Neural progenitor cell (in vitro differentiated cells): ENCODE results near the gene CIDEA. TPM values are rescaled to one million over a fixed set of nuclear protein-coding genes. Genes with fewer than 3 reads are reported as not detected.

Experiments
- DNase-seq: peaks from one replicate; pipeline ENCODE4 v3.0.0-alpha.2; 2016; ENCODE audit warnings: low spot score
- H2AFZ ChIP-seq: fragments of 200-600 bp; sonication (generic); replicated peaks from 2 replicates; pipeline ENCODE4 v1.6.1; 2016; ENCODE audit warnings: antibody characterized with exemption
- H3F3A ChIP-seq: fragments of 200-600 bp; sonication (generic); 2 replicates; pipeline ENCODE4 v1.6.1; 2016; ENCODE audit warnings: antibody characterized with exemption, low read depth
- H3K27ac ChIP-seq: fragments of 200-600 bp; sonication (generic); 2 replicates; pipeline ENCODE4 v1.5.1; 2016; ENCODE audit warnings: mild to moderate bottlenecking
- H3K27me3 ChIP-seq: fragments of 200-600 bp; sonication (generic); 2 replicates; pipeline ENCODE4 v1.6.1; 2016; ENCODE audit warnings: mild to moderate bottlenecking, moderate library complexity
- H3K36me3 ChIP-seq: fragments of 200-600 bp; sonication (generic); 2 replicates; pipeline ENCODE4 v1.5.1; 2016
- H3K4me1 ChIP-seq: fragments of 200-600 bp; sonication (generic); 2 replicates; pipeline ENCODE4 v1.6.1; 2016; ENCODE audit warnings: mixed run types
- H3K4me2 ChIP-seq: fragments of 200-600 bp; sonication (generic); 2 replicates; pipeline ENCODE4 v1.6.1; 2016
- H3K4me3 ChIP-seq: fragments of 200-600 bp; sonication (generic); 2 replicates; pipeline ENCODE4 v1.5.1; 2016
- H3K79me2 ChIP-seq: fragments of 200-600 bp; sonication (generic); 2 replicates; pipeline ENCODE4 v1.6.1; 2016; ENCODE audit warnings: low read depth
- H3K9ac ChIP-seq: fragments of 200-600 bp; sonication (generic); 2 replicates; pipeline ENCODE4 v1.6.1; 2016
- H3K9me3 ChIP-seq: fragments of 200-600 bp; sonication (generic); 2 replicates; pipeline ENCODE4 v1.5.1; 2016; ENCODE audit warnings: low read depth
- H4K20me1 ChIP-seq: fragments of 200-600 bp; sonication (generic); 2 replicates; pipeline ENCODE4 v1.6.1; 2016; ENCODE audit warnings: low read depth
- H3K27ac Mint-ChIP-seq: 3 replicates; pipeline ENCODE4 v1.8.0; 2021; ENCODE audit warnings: mixed read lengths
- H3K27me3 Mint-ChIP-seq: 2 replicates; pipeline ENCODE4 v1.8.0; 2022; ENCODE audit warnings: low read depth, mild to moderate bottlenecking, inconsistent platforms, moderate library complexity, mixed read lengths; ENCODE audit not compliant: insufficient read depth
- H3K36me3 Mint-ChIP-seq: 3 replicates; pipeline ENCODE4 v1.8.0; 2021; ENCODE audit warnings: mixed read lengths
- H3K4me1 Mint-ChIP-seq: 3 replicates; pipeline ENCODE4 v1.8.0; 2021; ENCODE audit warnings: mixed read lengths
- H3K4me3 Mint-ChIP-seq: 3 replicates; pipeline ENCODE4 v1.8.0; 2021; ENCODE audit warnings: mild to moderate bottlenecking, moderate library complexity, mixed read lengths
- H3K9me3 Mint-ChIP-seq: 3 replicates; pipeline ENCODE4 v1.8.0; 2020; ENCODE audit warnings: mixed read lengths
- CTCF ChIP-seq: fragments of 200-600 bp; sonication (generic); IDR thresholded peaks from 2 replicates; pipeline ENCODE4 v1.5.1; 2017; ENCODE audit warnings: antibody characterized with exemption, mild to moderate bottlenecking
- EZH2 ChIP-seq: fragments of 200-600 bp; sonication (generic); IDR thresholded peaks from 2 replicates; pipeline ENCODE4 v1.6.1; 2017; ENCODE audit warnings: antibody characterized with exemption, mild to moderate bottlenecking, moderate library complexity
- EZH2phosphoT487 ChIP-seq: fragments of 200-600 bp; sonication (generic); IDR thresholded peaks from 2 replicates; pipeline ENCODE4 v1.6.1; 2017; ENCODE audit warnings: antibody characterized with exemption
- total RNA-seq: library from RNA; depleted of rRNA; stranded (reverse); fragments of >200 nt; gene quantifications from 2 replicates; pipeline ENCODE4 v1.2.3, GENCODE V29; 2015; ENCODE audit warnings: low replicate concordance

Gene CIDEA
- total RNA-seq, 1 donor from 2014 or later, result not detected

DNA sequence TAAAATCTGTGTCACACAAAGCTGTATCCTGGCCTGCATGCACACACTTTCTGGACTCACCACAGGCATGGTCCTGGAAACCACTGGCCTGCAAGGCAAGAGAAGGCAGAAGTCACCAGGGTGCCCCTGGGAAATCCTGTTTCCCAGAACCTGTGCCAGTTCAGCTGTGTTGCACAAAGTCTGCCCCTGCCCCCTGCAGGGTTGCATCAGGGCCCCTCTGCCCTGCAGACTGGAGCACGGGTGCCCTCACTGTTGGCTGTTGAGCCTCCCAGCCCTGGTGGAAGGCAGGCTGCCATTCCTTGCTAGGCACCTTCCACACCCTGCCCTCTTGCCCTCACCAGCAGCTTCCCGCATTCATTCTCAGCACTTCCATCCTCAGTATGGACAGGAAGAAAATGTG is 35.9 kb downstream of the CIDEA start:
- no peak overlapping the region for H2AFZ ChIP-seq
- H4K20me1 ChIP-seq, result no peaks in the 10 kb centered on the region
- Mint-ChIP-seq H3K9me3 (no peaks in the 10 kb centered on the region), H3K4me1 (peaks cover 22% of the 10 kb centered on the region), H3K36me3 (no peaks in the 10 kb centered on the region), H3K27ac (no peak overlapping the region), H3K4me3 (no peak overlapping the region), H3K27me3 (peaks cover 37% of the 10 kb centered on the region)
- no peaks in the 10 kb centered on the region for H3K79me2 ChIP-seq
- H3F3A ChIP-seq, result peaks cover 10% of the 10 kb centered on the region
- TF ChIP-seq EZH2phosphoT487, result no peak
- H3K27me3 ChIP-seq, result peaks cover 51% of the 10 kb centered on the region
- DNase-seq, result no peak
- no peak overlapping the region for H3K4me2 ChIP-seq
- H3K9me3 ChIP-seq, result no peaks in the 10 kb centered on the region
- H3K9ac ChIP-seq, result no peak overlapping the region
- H3K27ac ChIP-seq, result no peak overlapping the region
- H3K4me1 ChIP-seq, result peaks cover 14% of the 10 kb centered on the region
- H3K4me3 ChIP-seq, result no peak overlapping the region
- H3K36me3 ChIP-seq, result no peaks in the 10 kb centered on the region

DNA sequence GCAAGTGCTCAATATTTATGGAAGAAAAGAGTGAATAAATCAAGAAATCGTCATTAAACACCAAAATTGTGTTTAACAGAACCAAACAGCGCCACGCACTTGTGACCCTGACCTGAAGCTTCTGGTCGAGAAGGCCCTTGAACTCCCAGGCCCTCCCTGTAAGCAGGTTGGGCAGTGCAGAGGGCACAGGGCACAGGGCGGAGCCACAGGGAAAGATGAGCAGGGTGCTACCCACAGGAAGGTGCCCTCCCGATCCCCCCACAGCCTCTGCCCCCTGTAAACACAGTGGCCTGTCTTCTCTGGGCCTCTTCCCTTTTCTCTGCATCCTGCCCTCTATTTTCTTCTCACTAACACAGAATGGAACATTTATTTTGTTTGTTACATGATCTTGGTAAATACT is 37.0 kb downstream of the CIDEA start:
- H3K36me3 ChIP-seq, result no peaks in the 10 kb centered on the region
- H3K9ac ChIP-seq, result no peak overlapping the region
- peaks cover 22% of the 10 kb centered on the region for H3K4me1 Mint-ChIP-seq
- H3K27ac ChIP-seq, result no peak overlapping the region
- H3K9me3 Mint-ChIP-seq, result no peaks in the 10 kb centered on the region
- no peak overlapping the region for H2AFZ ChIP-seq
- DNase-seq, result no peak
- peaks cover 41% of the 10 kb centered on the region for H3K27me3 ChIP-seq
- peaks cover 10% of the 10 kb centered on the region for H3F3A ChIP-seq
- no peak for TF ChIP-seq EZH2
- TF ChIP-seq CTCF, result no peak
- no peak for TF ChIP-seq EZH2phosphoT487
- H3K4me1 ChIP-seq, result peaks cover 14% of the 10 kb centered on the region
- no peaks in the 10 kb centered on the region for H3K9me3 ChIP-seq
- H3K4me3 ChIP-seq, result no peak overlapping the region
- peaks cover 33% of the 10 kb centered on the region for H3K27me3 Mint-ChIP-seq
- no peaks in the 10 kb centered on the region for H3K36me3 Mint-ChIP-seq
- no peaks in the 10 kb centered on the region for H4K20me1 ChIP-seq
- H3K79me2 ChIP-seq, result no peaks in the 10 kb centered on the region
- no peak overlapping the region for H3K4me2 ChIP-seq
- H3K4me3 Mint-ChIP-seq, result no peak overlapping the region
- no peak overlapping the region for H3K27ac Mint-ChIP-seq

DNA sequence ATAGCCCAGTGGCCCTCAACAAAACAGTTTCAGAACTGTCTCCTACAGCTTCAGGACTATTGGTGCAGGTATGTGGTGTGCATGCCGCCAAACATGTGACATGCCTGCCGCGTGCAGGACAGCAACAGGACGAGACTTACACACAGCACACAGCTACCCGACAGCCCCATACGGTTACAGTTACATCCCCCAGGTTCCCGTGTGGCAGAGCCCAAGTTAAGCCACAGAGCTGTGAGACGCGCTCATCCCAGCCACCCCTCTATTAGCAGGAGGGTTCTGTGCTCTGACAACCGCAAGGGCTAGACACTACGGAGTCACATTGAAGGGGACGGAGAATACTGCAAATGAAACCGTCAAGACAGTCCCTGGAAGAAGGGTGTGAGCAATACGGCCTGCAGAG is 37.5 kb downstream of the CIDEA start:
- TF ChIP-seq EZH2 (no peak), CTCF (no peak), EZH2phosphoT487 (no peak)
- no peak overlapping the region for H2AFZ ChIP-seq
- H3K27ac ChIP-seq, result no peak overlapping the region
- H3K4me3 ChIP-seq, result no peak overlapping the region
- Mint-ChIP-seq H3K4me3 (no peak overlapping the region), H3K36me3 (no peaks in the 10 kb centered on the region), H3K9me3 (no peaks in the 10 kb centered on the region), H3K27me3 (peaks cover 28% of the 10 kb centered on the region), H3K27ac (peak overlapping the region; percentile 2), H3K4me1 (peaks cover 22% of the 10 kb centered on the region)
- no peaks in the 10 kb centered on the region for H4K20me1 ChIP-seq
- H3F3A ChIP-seq, result peaks cover 10% of the 10 kb centered on the region
- H3K27me3 ChIP-seq, result peaks cover 36% of the 10 kb centered on the region
- no peak overlapping the region for H3K4me2 ChIP-seq
- no peaks in the 10 kb centered on the region for H3K36me3 ChIP-seq
- no peaks in the 10 kb centered on the region for H3K9me3 ChIP-seq
- H3K4me1 ChIP-seq, result peaks cover 14% of the 10 kb centered on the region
- DNase-seq, result no peak
- no peak overlapping the region for H3K9ac ChIP-seq
- no peaks in the 10 kb centered on the region for H3K79me2 ChIP-seq

DNA sequence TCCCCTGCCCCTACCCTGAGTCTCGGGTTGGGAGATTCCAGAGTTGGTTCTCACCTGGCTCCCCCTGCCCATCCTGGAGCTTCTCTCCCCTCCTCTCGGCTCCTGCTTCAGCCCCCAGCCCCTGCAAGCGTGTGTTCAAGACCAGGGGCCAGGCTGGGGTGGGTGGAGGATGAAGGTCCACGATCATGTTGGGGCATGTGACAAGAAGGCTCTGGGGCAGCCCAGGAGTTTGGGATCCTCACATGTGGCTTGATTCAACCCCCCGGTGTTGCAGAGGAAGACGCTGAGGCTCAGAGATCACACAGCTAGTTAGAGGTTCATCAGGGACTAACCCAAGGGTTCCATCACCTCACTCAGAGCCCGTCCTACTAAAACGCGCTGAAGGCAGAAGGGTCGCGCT is 39.7 kb downstream of the CIDEA start:
- Mint-ChIP-seq H3K4me3 (no peak overlapping the region), H3K27ac (no peak overlapping the region), H3K9me3 (peaks cover 2% of the 10 kb centered on the region), H3K27me3 (peaks cover 10% of the 10 kb centered on the region), H3K4me1 (peaks cover 12% of the 10 kb centered on the region), H3K36me3 (no peaks in the 10 kb centered on the region)
- DNase-seq, result no peak
- H2AFZ ChIP-seq, result no peak overlapping the region
- H3K27me3 ChIP-seq, result peaks cover 14% of the 10 kb centered on the region
- H3F3A ChIP-seq, result peaks cover 4% of the 10 kb centered on the region
- H3K4me3 ChIP-seq, result no peak overlapping the region
- H3K79me2 ChIP-seq, result no peaks in the 10 kb centered on the region
- H3K9ac ChIP-seq, result no peak overlapping the region
- no peaks in the 10 kb centered on the region for H3K9me3 ChIP-seq
- no peak for TF ChIP-seq EZH2
- no peak for TF ChIP-seq EZH2phosphoT487
- no peak for TF ChIP-seq CTCF
- H3K27ac ChIP-seq, result no peak overlapping the region
- H4K20me1 ChIP-seq, result no peaks in the 10 kb centered on the region
- no peaks in the 10 kb centered on the region for H3K36me3 ChIP-seq
- peaks cover 3% of the 10 kb centered on the region for H3K4me1 ChIP-seq
- no peak overlapping the region for H3K4me2 ChIP-seq
